DLD1 (cell line): ENCODE measurements around the gene GPA33.

Experiments used
- in situ Hi-C: cut with HindIII; loops from 2 replicates; pipeline ENCODE4 v1.10.0; 2017; ENCODE audit warnings: low sequenced_read_pairs

The GPA33 gene

DNA sequence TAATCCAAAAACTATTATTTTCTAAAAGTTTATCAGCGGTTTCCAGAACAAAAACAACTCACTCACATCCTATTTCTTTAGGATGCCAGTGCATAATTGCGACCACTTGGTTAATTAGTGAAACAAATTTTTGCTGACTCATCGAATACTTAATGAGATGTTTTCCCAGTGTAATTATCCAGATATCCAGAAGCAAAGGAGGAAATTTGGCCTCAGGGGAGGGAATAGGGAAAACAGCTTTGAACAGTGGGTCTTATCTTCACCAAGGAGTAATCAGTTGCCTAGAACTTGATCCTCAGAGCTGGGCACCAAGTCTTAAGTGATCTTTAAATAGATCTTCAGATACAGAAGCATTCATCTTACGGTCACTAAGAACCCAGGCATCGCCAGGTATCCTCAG is 28.0 kb upstream of the GPA33 start:
- in situ Hi-C loops: no loop called here

DNA sequence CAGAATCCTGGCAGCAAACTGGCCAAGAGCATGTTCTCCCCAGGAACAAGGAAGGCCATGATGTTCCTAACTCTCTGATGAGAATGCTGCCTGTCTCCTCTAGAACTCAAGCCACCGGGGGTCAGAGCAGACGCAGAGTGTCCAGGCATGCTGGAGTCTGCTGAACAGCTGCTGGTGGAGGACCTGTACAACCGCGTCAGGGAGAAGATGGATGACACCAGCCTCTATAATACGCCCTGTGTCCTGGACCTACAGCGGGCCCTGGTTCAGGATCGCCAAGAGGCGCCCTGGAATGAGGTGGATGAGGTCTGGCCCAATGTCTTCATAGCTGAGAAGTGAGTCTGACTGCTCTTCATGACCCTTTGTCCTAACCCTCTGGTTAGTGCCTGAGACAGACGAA is 27.0 kb upstream of the GPA33 start:
- in situ Hi-C loops: no loop called here

DNA sequence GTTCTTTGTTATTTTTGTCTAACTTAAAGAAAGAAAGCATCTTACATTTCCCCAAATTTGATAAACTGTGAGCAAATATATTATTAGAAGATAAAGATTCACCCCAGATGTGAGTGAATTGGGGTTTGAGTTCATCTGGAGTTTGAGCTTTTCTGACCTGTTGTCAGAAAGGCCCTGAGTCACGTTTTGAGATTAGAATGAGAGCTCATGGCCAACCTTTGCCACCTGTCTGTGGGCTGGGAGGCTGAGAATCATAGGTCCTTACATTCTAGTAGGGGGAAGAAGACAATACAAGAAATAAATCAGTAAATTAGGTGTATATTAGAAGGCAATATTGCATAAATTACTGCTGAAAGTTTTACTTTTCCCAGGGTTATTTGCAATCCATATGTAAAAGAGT is 26.0 kb upstream of the GPA33 start:
- in situ Hi-C loops: no loop called here

DNA sequence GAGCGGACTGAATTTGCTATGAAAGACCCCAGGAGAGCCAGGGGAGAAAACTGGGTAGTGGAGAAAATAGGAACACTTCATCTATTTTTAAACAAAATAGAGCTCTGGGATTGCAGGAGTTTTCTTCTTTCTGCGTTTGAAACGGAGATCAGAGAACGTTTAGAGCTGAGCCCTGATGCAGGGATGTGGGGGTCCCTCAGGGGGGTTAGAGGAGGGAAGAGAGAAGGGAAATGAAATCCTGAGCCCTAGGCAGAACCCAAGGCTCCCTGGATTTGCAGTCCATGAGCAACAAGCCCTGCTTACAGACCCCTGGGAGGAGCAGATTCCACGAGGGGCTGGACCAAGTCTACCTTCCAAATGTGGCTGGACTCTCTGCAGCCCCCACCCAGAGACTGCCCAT is 25.5 kb upstream of the GPA33 start:
- in situ Hi-C loops: no loop called here

DNA sequence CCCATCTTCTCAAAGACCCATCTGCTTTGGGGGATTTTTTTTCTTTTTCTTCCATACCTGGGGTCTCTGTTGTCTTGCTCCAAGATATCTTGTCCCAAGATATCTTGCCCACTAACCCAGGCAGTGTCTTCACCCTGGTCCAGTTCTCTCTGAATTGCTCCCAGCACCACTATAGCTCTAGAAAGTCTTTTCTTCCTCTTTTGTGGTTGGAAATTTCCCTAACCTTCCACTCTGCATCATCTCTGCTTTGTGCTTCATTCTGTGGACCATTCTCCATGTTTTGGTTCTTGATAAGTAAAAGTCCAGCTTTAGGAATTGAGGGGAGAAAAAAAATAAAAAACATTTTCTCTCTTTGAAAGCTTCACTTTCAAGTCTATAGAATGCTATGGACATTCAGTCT is 24.5 kb upstream of the GPA33 start:
- in situ Hi-C loops: no loop called here

DNA sequence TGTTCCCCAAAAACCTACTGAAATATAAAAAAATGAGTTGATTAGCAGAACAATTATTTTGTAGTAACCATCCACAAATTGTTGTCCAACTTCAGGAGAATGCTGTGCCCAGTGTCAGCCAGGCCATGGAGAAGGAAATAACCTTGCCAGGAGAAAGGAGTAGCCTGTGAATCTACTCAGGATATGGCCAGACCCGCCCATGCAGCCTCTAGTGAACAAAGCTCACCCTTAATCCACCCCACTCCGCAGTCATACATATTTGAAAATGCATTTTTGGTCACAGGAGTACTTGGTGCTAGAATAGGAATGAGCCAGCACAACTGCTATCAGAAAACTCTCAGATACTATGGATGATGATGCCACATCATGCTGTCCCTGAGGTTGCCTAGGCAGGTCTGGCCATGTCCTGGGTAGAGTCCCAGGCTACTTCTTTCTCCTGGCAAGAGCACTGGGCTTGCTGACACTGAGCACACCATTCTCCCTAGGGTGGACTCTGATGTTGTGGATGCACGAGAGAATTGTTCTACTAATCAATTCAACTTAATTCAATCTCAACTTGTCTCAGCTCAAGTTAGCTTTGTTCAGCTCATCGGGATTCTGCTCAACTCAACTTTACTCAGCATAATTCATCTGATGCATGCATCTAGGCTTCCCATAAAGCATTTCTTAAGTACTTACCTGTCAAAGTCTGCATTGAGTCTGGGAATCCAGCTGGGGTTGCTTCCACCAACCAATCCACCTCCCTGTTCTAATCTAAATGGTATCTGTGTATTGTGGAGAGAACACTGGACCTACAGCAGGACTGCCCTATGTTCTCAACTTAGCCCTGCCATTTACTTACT is 21.9 kb upstream of the GPA33 start:
- in situ Hi-C loops: no loop called here

DNA sequence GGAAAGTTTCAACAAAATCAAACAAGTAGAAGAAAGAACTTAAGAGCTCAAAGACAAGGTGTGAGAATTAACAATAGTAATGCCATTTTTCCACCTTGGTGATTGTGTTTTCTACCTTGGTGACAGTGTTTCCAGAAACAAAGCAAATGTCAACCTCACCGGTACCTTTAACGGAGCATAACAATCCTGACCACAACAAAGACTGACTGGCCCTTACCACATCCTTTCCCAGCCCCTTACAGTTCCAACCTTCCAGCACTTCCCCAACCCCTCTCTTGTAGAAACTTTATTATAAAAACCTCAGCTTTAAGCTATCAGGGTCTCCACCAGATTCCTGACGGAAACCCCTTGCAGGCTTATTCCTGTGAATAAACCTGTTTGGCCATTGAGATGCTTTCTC is 20.4 kb upstream of the GPA33 start:
- in situ Hi-C loops: no loop called here

DNA sequence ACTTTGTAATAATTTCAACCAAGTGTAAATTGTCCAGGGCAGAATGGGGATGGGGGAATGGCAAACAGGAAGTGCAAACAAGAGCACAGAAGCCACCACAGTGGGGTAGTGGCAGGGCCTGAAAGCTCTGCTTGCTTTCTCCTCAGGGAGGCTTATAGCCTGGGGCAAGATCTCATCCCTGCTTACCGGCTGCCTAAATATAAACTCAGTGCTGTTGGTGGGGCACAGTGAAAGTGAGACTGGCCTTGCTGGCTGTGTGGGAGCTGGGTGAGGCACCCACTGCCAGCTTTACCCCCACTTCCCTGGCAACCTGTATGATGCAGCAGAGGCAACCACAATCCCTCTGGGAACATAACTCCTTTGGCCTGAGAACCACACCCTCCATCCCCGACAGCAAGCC is 18.9 kb upstream of the GPA33 start:
- in situ Hi-C loops: no loop called here

DNA sequence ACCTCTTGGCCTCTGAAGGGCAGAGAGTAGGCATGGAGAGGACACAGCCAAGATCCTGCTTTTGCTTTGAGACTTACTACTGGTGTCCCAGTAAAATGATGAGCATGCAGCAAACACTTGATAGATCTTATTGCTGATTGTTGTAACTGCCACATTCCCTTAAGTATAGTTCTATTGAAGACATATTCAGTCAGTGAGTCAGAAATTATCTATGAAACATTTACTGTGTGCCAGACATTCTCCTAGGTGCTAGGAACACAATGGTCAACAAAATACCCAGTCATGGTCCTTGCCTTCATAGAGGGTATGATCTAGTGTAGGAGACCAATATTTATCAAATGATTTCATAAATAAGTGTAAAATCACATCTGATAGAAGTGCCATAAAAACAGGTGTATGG is 17.3 kb upstream of the GPA33 start:
- in situ Hi-C loops: no loop called here

DNA sequence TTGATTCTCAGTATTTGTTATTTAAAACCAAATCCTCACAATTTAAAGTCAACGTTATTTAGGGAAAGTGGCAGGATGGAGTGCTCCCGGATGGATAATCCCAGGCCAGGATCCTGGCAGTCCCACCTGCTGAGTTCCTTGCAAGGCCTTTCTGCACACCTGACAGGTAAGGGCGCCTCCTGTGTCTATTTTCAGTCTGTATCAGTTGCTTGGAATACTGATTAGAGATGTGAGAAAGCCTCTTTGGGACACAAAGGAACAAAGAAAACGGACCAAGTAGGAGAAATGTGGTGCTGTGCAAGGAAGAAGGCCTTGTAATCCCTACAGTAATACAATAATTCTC is 15.9 kb upstream of the GPA33 start:
- in situ Hi-C loops: no loop called here

DNA sequence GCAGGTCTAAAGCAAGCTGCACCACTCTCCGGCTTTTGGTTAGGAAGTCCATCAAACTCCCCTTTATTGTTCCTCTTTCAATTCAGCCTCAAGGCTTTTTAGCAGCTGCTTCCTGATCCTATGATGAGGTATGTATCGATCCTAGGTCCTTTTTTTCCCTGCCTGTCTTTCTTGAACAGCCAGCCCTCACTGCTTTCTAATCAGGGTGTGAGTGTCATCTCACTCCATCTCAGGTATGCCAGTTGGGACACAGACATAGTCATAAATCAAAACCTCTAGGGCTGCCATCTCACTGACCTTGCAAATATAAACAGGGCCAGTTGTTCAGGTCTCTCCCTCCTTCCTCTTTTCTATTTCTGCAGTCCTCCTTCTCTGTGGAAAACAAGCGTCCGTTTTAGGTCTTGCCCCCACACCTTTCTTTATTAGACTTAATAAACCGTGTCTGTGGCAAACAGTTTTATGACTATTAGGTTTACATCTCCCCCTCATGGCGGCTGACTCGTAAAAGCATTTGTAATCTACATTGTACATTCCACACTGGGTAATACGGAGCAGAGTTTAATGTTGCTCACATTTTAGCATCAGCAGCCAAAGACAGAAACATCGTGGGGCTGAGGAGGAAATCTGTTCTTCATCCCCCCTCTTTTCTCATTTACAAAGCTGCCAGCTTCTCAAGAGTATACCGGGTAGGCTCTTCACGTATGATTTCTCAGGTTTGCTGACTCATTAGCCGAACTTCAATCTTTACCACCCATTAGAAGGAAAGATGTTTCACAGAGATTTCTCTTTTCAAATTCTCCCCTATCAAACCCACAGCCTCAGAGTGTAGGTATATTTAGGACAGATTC is 15.3 kb upstream of the GPA33 start:
- in situ Hi-C loops: no loop called here

DNA sequence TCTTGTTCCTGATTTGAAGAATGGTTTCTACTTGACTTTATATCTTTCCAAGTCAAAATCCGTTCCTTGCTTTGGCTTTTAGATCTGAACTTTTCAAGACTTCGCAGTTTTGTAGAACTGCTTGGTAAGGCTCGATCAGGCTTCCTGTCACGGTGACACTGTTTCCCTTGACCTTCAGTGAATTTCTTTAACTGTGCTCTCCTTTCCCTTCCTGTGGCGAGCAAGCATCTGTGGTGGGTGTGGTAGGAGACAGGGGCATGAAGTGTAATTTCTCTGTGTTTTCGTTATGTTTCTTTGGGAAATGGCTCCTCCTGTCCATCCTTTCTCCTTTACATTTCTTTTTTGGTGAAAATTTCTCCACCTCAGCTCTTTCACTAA is 14.1 kb upstream of the GPA33 start:
- in situ Hi-C loops: no loop called here

DNA sequence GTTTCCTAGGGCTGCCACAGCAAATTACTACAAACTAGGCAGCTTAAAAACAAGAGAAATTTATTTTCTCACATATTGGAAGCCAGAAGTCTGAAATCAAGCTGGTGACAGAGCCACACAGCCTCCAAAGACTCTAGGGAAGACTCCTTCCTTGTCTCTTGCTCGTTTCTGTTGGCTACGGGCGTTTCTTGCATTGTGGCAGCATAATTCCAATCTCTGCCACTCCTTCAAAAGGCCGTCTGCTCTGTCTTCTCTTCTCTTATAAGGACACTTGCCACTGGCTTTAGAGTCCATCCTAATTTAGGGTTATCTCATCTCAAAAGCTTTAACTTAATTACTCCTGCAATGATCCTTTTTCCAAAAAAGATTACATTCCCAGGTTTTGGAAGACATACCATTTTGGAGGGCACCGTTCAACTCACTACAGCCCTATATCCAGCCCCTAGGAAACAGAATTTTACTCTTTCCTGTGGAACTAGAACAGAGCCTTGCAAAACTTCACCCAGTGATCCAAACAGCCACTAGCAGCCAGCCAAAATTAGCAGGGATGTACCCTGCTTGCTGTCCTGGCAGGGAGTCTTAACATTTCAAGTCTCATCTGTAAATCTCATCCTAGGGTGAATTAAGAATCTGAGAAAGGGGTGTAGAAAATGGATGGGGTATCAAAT is 12.9 kb upstream of the GPA33 start:
- in situ Hi-C loops: no loop called here

DNA sequence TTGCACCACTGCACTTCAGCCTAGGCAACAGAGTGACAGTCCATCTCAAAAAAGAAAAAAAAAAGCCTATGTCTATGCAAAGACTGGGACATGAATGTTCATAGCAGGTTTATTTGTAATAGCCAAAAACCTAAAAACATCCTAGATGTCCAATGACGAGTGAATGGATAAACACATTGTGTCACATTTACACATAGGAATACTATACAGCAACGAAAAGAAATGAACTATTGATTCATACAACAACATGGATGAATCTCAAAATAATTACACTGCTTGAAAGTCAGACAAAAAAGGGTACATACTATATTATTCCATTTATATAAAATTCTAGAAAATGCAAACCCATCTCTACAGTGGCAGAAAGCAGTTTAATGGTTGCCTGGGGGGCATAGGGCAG is 11.6 kb upstream of the GPA33 start:
- in situ Hi-C loops: no loop called here

DNA sequence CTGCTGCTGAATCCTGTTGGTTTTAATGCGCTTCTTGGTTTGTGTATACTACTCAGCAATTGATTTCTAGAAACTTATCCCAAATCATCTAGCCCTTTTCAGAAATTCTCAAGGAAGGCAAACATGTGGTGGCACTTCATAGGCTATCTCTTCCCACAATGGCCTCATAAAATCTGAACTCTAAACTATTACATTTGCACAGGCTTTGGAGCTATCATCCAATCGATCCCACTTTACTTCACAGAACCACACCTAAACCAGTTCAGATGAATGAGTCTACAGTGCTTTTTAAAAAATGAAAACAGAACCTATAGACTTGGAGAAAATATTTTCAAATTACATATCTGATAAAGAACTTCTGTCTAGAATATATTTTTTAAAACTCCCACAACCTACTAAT is 10.6 kb upstream of the GPA33 start:
- in situ Hi-C loops: no loop called here

DNA sequence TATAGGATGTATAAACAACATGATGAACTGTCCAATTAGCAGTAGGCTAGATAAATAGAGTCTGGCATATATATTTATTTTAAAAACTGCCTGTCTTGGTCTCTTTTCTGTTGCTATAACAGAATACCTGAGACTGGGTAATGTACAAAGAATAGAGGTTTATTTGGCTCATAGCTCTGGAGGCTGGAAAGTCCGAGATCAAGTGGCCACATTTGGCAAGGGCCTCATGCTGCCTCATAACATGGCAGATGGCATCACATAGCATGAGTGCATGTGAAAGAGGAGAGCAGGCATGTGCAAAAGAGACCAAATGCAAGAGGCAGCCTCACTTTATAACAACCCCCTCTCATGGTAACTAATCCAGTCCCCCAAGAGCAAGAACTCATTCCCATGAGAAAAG is 9.7 kb upstream of the GPA33 start:
- in situ Hi-C loops: no loop called here

DNA sequence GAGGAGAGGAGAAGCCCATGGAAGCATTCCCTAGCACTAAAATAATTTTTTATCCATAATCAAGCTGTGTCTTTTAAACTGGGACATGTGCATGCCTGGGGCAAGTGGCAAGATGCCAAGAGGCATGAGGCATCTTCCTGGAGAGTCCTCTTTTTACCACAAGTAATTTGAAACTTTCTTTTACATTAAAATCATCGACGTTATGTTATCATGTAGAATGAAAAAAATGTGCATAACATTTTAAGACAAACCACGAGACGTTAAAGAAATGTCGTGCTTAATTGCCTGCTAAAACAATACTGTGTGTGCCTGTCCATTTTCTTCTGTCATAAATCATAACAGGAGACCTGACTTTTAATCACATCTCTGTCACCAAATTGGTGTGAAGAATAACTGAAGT is 5.2 kb upstream of the GPA33 start:
- in situ Hi-C loops: no loop called here

DNA sequence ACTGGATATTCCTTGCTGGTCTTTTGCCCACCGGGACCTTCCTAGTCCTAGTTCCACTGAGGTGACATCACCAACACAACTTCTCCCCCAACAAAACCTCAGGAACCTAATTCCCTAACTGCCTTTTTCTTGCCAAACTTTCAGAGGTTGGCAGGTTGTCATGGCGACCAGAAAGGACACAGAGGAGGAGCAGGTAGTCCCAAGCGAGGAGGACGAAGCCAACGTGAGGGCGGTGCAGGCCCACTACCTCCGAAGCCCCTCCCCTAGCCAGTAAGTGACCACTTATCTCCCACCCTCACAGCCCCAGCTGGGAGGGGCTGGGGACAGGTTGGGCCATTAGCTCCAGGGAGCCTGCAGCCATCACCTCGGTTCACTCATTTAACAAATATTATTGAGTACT is 4.5 kb upstream of the GPA33 start:
- in situ Hi-C loops: no loop called here

DNA sequence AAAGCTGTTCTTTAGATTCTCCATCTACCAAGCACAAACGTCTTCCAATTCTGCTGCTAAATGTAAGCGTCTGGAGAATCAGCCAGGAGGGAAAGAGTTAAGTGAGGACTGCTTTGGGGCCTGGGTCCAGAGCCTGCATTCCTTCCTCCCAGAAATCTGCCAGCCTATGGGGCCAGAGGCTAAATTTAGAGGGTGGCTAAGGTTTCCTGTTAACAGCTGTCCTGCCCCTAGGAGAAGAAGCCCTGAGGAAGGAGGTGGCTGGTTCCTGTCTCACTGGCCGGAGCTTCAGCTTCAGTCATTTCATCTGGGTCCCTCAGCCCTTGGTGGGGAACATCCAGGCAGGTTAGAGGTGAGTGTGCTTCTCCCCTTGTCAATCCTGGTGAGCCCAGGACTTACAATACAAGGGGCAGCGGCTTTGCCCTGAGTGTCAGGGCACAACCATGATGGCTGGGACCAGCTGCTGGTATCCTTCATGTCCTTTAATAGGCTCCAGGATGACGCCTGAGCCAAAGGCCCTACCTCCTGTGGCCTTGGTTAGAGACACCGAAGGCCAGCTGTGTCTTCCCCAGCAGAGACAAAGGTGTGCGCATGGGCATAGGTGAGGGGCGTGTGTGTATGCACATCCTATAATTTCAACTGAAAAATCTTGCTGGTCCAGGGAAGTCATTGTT is 3.8 kb upstream of the GPA33 start, which contains the start of gene STYXL2:
Gene STYXL2, plus strand, starts transcription at position 230 of the 671 bp plus-strand sequence. CDS start 775 bp downstream, outside the sequence.
- in situ Hi-C loops: no loop called here

DNA sequence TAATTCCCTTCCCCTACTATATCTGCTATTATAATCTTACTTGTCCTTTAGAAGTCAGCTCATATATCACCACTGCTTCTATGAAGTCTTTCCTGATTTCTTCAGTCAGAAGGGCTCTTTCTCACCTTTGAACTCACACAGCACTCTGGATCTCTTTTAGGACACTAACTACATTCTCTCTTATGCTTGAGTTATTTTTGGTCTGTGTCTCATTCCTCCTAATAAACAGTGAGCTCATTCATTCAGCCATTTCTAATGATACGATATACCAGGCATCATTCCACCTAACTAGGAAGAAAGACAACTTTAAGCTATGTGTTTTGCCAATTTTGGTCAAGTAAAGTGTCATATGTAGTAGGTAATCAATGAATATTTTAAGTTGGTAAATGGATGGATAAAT is 2.5 kb upstream of the GPA33 start:
- in situ Hi-C loops: no loop called here

DNA sequence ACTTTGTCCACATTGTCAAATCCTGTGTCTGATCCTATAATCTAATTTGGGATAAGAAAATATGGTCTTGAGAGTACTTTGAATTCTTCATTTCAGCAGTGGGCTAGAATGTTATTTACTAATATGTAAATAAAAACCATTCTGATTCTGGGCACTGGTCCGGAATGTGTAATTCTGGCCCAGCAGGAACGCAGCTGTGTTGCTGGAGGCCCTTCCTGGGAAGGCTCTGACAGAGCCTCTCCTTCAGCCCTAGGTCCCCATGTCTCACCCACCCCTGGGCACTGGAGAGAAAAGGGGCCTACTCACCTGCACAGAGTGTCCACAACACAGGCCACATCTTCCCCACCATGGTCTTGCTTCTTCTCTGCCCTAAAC is 251 bp downstream of the GPA33 start:
- in situ Hi-C loops: no loop called here
